Right forelimb (tissue), 1 donor: ENCODE measurements around the gene GSK3B.

Experiments used
- DNase-seq: peaks from one replicate; pipeline ENCODE4 v3.0.0-alpha.2; 2018

Gene GSK3B

DNA sequence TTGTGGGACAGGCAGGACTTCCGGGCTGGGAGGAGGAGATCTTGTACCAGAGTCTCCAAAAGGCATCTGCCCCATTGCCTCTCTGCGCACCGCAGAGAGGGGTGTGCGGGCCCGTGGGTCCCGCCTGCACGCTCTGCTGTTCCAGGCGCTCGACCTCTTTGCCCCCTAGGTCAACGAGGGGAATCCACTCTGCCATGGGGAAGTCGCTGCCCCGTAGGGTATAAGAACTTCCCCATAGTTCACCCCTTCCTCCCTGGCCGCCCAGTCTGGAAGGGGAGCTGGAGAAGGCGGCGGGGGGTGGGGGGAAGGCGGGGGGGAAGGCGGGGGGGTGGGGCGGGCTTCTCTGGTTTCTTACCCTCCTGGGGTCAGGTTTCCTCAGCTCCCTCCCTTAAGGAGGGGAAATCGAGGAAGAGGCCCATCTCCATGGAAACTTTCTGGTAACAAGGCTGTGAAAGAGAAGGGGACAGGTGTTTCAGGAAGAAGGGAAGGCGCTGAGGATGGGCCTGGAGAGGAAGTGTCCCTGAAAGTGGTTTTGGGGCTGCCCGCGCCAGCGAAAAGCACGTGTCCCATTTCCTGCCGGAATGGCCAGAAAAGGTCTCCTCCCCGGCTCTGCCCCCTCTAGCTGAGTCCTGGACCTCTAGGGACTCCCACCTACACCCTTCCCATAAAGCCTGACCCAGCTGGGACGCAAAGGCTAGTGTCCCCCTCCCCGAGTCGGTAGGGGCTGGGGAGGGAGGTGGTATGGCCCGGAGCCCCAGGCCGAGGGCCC, 284.8 kb downstream of the GSK3B start:
- no peak for DNase-seq

DNA sequence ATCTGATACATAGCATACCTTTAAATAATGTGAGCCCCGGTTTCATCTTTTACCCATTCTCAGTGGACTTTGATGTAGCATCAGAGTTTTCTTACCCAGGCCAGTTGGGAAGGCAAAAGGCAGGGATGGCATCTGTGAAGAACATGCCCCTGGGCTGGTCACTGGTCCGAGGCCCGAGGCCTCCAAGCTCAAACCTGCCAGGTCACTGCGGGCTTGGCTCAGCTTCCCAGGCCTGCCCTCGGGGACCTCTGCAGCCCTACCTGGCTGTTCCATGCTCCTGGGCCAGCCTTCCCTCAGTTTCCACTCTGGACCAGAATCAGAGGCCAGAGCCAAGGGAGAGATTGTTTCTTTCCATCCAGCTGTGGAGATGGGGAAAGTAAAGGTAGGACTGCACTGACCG, 285.4 kb downstream of the GSK3B start:
- no peak for DNase-seq

- DNase-seq = no peak
Measured at GRCh38 chr3:119808244-119808643, 286.0 kb downstream of the GSK3B start.

- DNase-seq = no peak
Measured at GRCh38 chr3:119800844-119801243, 293.4 kb downstream of the GSK3B start.

GRCh38 chr3:119796785-119797184, 297.5 kb downstream of the GSK3B start:
- no peak for DNase-seq

GRCh38 chr3:119796368-119796767, 297.9 kb downstream of the GSK3B start:
- no peak for DNase-seq

DNA sequence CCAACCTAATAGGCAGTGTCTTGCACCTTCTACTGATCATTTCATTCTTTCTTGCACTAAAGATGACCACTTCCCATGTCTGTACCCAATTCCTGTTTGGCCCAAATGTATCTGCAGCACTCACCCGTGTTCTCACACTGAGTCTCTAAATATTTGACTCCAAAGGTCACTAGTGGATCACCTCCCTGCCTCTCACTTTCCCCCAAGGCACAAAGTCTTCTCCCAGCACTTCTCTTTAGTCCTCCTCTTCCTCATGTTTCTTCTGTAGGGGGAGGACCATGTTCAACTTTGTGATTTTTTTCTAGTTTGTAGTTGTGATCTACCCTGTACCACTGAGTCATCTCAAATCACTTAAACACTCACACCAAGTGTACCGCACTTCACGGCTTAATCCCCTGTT, 298.4 kb downstream of the GSK3B start:
- DNase-seq = no peak

DNA sequence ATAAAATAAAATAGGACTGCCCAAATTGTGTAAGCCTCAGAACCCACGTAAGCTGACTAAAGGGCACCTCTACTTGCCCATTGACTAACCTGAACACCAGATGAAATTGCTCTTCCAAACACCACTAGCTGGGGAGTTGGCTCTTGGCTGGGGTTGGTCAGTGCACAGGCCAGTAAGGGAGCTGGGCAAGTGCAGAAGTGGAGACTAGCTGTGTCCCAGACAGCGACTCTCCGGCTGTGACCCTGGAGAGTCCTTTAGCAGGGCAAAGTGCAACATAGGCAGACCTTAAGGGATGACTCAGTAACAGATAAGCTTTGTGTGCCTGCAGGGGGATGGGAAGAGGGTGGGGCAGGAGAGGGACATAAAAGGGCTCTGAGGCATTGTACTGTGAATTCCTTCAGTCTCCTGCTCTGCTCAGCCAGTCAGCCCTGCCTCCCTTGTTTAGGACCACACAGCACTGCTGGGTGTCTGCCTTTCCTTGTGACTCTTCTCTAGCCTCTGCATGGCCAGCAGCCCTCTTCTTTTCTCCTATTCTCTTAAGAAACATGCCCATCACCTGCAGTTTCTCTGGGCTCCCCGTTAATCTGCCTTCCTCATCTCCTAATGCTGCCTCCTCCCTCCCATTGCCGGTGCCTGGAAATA, 299.2 kb downstream of the GSK3B start:
- DNase-seq = no peak

DNA sequence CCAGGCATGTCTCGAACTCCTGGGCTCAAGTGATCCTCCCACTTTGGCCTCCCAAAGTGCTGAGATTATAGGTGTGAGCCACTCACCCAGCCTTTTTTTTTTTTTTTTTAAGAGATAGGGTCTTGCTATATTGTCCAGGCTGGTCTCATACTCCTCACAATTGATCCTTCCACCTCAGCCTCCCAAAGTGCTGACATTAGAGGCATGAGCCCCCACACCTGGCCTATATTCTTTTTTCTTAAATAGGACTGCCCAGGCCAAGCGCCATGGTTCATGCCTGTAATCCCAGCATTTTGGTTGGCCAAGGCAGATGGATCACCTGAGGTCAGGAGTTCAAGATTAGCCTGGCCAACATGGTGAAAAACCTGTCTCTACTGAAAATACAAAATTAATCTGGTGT, 299.8 kb downstream of the GSK3B start:
- no peak for DNase-seq

DNA sequence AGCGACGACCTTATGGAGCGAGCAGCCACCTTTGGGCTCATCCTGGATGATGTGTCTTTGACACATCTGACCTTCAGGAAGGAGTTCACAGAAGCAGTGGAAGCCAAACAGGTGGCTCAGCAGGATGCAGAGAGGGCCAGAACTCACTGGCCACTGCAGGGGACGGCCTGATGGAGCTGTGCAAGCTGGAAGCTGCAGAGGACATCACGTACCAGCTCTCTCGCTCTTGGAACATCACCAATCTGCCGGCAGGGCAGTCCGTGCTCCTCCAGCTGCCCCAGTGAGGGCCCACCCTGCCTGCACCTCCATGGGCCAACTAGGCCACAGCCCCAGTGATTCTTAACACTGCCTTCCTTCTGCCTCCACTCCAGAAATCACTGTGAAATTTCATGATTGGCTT, 302.0 kb downstream of the GSK3B start:
- DNase-seq = no peak

DNA sequence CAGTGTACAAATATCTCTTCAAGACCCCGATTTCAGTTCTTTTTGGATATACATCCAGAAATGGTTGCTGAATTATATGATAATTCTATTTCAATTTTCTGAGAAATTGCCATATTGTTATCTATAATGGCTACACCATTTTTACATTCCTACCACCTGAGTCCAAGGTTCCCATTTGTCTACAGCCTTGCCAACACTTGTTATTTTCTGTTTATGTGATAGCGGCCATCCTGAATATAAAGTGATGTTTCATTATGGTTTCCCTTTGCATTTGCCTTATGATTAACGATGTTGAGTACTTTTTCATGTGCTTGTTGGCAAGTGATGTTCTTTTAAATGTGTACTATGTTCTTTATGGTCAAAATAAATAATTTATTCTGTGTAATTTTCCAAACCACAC, 303.9 kb downstream of the GSK3B start:
- DNase-seq = no peak

DNA sequence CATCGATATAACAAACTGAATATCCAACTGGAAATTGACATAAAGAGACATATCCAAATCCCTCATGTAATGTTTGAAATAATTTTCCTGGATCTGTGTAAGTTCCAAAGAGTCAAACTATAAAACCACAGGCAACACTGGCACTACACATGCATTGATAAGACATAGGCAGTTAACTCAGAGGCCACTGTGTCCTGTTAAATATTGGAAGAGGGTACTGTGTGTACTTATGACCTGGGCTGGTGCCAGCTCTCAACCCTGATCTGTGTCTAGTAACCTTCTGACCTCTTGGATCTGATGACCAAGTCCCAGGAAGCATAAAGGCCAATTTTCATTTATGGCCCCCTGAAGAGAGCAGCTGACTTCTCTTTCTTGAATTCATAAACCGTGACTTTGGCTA, 307.8 kb downstream of the GSK3B start:
- DNase-seq = no peak

- no peak for DNase-seq
Measured at GRCh38 chr3:119783883-119784282, 310.4 kb downstream of the GSK3B start.

GRCh38 chr3:119783255-119783654, 311.0 kb downstream of the GSK3B start:
- no peak for DNase-seq

GRCh38 chr3:119782460-119782859, 311.8 kb downstream of the GSK3B start:
- no peak for DNase-seq

DNA sequence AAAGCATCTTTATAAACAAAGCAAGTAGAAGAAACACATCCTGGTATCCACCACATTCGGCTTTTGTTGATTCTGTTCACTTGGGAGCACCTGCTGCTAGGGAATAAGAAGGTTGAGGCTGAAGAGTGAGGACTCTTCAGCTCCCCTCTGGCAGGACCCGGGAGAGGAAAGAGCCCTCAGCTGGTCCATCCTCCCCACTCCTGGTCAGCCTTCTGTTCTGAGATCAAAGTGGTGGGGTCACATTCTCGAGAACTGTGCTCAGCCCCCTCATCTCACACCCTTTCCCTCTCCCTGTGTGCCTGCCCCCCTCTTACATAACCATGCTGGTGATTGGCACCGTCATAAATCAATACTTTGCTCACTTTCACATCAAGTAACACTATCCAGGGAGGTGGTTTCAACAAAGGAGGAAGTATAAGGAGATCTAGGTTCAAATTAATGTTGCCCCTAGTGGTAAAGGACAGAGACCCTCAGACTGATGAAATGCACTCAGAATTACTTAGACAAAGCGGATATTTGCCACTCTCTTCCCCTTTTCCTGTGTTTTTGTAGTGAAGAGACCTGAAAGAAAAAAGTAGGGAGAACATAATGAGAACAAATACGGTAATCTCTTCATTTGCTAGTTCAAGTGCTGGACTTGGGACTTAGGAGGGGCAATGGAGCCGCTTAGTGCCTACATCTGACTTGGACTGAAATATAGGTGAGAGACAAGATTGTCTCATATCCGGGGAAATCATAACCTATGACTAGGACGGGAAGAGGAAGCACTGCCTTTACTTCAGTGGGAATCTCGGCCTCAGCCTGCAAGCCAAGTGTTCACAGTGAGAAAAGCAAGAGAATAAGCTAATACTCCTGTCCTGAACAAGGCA, 312.7 kb downstream of the GSK3B start, which contains the start of gene NR1I2:
TSS of gene NR1I2 (plus strand) at position 772 of the 869 bp plus-strand sequence.
- no peak for DNase-seq

DNA sequence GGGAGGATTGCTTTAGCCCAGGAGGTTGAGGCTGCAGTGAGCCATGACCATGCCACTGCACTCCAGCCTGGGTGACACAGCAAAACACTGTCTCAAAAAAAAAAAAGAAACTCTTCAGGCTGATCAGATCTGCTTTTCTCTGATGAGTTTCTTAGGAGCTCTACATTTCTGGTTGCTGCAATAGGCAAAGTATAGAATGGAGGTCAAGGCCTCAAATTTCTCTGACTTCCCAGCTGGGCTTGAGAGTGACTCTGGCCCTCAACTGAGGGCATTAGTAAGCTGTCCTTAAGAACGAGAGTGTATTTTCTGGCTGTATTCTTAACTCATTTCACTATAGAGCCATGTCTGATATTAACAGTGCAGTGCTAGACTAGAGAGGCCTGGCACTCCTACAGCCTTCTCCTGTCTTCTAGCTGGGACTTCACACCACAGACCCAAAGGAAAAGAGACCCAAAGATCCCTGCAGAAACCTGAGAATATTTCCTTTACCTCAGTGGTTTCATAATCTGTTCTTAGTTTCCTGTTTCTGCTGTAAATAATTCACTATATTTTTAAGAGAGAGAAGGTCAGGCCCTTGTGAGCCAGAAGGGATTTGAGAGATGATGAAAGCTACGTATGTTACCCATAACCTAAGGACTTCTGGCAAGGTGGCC, 314.4 kb downstream of the GSK3B start:
- no peak for DNase-seq

DNA sequence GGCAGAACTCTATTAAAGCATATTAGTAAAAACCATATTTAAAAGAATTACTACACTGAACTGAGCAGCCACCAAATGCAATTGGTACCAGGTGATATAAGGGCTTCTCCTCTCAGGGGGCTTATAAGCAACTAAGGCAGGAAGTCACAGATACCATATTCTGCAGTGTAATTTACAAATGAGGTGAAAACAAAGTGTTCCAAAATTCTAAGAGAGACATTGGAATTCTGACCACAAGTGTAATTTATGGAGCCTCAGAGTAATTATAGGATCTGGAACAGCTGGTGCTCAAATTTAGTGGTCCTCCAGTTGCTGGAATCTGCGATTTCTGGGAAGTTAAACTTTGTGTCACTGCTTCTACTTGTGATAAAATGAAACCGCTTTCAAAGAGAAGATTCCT, 315.4 kb downstream of the GSK3B start:
- no peak for DNase-seq

- no peak for DNase-seq
Measured at GRCh38 chr3:119778176-119778575, 316.1 kb downstream of the GSK3B start.

DNA sequence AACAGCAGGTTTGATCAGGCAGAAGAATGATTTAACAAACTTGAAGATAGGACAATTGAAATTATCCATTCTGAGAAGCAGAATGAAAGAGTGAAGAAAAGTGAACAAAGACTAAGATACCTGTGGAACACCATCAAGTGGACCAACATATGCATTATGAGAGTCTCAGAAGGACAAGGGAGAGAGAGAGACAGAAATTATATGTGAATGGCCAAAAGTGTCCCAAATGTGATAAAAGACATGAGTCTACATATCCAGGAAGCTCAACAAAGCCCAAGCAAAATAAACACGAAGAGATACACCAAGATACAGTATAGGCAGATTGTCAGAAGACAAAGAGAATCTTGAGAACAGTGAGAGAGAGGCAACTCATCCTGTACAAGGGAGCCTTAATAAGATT, 317.9 kb downstream of the GSK3B start:
- no peak for DNase-seq

GRCh38 chr3:119774444-119774843, 319.8 kb downstream of the GSK3B start:
- DNase-seq = no peak
